GM19035 (cell line): ENCODE results near the gene PFAS.
"Not testable (repeated sequence)": the region's sequence is repeated elsewhere in the genome, so short reads cannot be mapped to it uniquely, and the experiment has no call there.

ENCODE experiments used
- ATAC-seq: cut with Tn5 transposase; IDR thresholded peaks from one replicate; pipeline ENCODE4 v1.9.1; 2021; ENCODE audit not compliant: unreplicated experiment

The PFAS gene

DNA sequence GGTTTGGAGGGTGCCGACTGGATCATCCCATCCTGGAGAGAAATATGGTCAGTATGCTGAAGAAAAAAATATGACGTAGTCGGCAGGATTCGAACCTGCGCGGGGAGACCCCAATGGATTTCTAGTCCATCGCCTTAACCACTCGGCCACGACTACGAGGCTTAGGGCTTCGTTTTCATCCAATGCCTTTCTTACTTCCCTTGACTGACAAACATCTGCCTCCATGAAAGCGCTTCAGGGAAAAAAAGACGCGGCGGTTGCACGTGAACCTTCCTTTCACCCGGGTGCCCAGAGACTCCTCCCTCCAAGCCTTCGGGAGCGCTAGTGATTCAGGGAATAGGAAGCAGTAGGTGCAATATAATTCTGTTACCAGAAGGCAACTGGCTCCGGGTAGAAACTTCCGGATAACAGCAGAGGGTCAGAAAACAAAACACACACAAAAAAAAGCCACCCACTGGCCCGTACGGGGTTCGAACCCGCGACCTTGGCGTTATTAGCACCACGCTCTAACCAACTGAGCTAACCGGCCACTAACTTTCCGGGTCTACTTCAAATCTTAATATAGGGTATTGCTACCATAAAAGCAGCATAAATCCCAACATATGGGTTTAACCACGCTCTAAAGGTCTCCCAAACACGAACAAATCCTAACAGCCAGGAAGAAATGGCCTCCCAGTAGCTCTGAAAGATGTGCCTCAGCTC is 22.4 kb upstream of the PFAS start:
- ATAC-seq, result no peak

DNA sequence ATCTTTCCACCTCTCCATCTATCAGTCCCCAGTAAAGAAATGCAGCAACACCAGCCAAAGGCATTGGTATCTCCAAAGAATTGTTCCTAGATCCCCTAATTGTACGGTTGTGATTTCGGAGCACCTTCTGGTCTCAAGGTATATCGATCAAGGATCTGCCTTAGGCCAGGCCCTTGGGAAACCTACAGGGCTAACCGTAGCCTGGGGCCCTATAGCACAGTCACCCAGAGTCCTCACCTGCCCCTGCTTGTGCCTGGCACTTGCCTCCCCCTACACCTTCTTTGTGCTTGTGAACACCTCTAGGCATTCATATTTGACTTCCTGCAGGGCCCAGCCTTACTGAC is 21.9 kb upstream of the PFAS start:
- no peak for ATAC-seq

DNA sequence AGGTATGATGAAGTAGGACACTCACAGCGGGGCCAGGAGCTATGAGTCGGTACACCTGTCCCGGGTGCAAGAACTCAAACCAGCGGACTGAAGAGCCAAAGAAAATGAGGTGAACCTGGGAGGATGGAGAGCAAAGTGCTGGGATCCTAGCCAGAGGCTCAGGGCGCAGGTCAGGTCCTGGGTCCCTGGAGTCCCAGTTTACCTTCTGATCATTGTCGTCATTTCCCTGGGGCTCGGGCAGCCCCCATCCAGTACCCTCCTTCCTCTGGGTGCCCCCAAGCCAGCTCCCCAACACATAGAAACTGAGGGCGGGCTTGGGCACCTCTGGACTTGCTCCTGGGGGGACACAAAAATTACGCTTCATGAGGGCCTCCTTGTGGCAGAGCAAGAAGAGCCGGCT is 17.4 kb upstream of the PFAS start:
- ATAC-seq, result no peak

DNA sequence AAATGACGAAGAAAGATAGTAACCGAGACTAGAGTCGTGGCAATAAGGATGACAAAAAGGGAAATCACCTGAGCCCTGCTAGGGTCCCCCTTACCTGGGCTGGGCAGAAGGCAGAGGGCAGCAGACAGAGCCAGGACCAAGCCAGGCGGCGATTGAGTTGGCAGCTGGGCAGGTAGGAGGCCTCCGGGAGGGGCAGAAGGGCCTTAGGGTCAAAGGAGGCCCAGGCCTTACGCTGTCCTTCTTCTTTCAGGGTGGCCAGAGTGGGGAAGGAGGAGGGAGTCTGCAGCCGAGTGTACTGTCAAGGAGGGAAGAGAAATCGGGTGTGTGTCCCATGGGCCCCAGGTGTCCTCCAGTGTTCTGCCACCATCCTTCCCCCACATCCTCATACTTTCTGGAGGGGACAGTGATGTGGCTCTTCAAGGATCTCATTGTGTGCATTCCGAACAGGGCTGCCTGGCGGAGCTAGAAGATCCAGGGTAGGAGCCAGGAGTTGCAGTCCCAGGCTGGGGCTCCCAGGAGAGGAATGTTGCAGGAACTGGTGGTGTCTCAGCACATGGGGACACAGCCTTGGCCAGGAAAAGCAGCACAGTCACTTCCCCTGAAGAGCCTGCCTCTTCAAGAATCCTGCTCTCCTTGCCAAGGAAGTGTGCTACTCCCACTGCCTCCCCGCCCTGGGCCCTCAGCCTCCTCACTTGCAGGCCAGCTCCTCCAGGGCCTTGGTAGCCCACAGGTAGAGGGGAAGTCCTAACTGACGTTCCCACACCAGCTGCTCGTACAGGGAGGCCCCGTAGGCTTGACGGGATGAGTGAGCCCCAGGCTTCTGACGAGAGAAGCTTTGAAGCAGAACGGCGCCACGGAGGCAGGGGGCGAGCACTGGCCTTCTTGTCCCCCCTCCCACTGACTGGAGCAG is 14.5 kb upstream of the PFAS start:
- no peak for ATAC-seq

DNA sequence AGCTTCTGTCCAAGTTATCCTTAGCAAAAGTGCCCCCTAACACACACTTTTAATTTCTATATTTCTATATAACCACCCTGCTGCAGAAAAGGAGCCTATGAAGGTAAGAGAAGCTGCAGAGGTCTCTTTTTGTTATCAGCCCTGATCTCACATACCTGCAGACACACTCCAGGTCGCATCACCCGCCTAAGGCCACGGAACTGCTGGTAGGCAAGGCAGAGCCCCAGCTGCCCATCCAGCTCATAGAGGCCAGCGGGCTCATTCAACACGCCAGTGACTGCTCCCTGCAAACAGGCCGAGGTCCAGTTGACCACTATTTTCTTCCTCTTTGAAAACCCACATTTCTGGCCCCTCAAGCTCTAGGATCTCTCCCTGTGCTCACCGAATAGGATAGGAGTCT is 13.4 kb upstream of the PFAS start:
- ATAC-seq, result no peak

DNA sequence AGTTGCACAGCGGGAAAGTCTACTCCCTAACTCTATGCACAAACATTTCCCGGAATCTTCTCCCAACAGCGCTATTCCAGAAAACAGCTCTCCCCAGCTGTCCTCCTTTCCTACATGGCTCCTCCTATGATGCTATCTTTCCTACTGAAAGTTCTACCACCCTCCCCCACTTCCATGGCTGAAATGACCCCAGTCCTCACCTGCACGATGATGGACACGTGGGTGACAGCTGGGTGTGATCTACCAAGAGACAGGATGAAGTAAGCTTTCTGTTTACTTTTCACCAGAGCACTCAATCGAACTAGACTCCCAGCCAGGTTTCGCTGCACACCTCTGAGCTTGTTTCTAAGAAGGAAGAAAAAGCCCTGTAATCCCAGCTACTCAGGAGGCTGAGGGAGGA is 11.9 kb upstream of the PFAS start:
- ATAC-seq, result no peak

DNA sequence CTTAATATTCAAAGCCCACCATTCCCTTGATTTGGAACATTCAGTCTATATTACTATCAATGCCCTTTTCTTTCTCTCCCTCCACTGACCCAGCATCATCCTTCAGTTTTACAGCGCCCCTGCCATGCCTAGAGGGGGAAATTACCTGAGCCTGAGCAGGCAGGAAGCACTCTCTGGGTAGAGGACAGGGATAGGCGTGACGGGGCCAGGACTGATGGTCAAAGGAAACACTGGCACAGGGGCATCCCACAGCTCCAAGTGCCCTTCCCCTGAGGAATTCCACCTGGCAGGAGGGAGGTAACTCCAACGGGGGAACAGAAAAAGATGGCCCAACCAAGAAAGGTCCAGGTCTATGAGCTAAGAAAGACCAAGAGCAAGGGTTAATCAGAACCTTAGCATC is 11.2 kb upstream of the PFAS start:
- no peak for ATAC-seq

DNA sequence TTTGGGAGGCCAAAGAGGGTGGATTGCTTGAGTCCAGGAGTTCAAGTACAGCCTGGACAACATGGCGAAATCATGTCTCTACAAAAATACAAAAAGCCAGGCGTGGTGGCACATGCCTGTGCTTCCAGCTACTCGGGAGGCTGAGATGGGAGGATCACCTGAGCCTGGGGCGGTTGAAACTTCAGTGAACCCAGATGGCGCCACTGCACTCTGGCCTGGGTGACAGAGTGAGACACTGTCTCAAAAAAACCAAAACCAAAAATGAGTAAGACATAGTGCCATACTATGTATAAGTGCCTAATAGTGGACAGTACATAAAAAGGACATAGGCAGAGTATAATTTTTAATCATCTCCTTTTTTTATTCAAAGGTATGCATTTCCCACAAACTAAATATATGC is 5.3 kb upstream of the PFAS start:
- ATAC-seq, result no peak

DNA sequence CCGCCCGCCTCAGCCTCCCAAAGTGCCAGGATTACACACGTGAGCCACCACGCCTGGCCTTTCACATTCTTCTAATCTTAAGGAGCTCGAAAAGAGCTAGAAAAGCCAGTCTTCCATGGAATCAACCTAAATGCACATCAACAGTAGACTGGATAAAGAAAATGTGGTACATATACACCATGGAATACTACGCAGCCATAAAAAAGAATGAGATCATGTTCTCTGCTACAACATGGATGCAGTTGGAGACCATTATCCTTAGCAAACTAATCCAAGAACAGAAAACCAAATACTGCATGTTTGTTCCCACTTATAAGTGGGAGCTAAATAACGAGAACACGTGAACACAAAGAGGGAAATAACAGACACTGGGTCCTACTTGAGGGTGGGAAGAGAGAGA is 4.3 kb upstream of the PFAS start:
- no peak for ATAC-seq

DNA sequence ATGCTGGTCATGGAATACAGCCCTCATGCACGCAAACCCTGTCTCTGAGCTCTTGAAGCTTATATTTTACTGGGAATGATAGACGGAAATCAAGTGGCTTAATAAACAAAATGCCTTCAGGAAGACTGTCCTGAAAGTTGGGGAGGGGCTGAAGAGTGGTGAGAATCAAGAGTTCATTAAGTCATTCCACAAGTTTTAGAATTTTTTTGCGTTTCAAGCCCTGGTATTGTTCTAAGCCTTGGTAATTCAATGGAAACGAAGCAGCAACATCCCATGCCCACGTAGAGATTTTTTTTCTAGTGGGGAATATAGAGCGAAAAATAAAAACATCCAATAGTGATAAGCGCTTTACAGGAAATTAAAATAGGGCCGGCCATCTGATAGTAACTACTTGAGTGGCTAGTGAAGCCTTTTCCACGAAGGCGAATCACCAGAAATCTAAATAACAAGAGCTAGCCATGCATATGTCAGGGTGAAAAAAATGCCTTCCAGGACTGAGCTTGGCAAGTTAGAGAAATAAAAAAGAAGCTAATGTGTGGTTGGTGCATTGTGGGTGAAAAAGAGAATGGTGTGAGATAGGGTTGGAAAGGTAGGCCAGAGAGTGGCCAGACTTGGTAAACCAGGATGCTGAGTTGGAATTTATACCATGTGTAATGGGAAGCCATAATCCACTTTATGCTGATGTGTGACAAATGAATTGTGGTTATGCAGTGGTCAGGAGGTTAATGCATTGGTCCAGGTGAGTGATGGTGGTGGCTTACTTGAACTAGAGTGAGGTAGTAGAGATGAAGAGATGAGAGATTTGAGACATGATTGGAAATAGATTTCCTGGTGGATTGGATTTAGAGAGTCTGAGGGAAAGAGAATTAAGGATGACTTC is 772 bp downstream of the PFAS start:
- ATAC-seq, result no peak

DNA sequence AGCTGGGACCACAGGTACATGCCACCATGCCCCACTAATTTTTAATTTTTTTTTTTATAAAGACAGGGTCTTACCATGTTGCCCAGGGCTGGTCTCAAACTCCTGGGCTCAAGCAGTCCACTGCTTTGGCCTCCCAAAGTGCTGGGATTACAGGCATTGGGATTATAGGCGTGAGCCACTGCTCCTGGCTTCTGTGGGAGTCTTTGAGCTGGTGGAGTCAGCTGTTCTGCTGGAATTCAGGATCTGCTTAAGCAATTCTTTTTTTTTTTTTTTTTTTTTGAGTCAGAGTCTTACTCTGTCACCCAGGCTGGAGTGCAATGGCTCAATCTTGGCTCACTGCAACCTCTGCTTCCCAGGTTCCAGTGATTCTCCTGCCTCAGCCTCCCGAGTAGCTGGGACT is 2.3 kb downstream of the PFAS start:
- not testable (repeated sequence) for ATAC-seq

DNA sequence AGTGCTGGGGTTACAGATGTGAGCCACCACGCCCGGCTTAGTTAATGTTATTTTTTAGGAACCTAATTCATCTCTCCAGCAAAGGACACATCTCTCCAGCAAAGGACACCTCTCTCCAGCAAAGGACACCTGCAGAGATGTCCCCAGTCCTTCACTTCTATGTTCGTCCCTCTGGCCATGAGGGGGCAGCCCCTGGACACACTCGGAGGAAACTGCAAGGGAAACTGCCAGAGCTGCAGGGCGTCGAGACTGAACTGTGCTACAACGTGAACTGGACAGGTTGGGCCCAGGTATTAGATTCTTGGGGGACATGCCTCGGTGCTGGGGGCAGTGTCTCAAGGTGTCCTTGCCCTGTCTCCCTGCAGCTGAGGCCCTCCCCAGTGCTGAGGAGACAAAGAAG is 4.7 kb downstream of the PFAS start:
- no peak for ATAC-seq

DNA sequence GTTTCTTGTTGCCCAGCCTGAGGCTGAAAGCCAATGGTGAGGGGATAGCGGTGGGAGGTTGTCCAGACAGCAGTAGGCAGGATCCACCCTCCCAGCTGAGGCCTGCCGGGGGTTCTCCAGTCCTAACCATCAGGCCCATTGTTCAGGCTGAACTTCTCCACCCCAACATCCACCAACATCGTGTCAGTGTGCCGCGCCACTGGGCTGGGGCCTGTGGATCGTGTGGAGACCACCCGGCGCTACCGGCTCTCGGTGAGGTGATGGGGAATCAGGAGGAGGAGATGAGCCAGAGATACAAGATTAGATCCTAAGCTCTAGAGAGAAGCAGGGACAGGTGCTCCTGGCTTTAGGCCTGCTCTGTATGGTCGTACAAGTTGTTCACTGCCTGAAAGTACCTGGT is 5.8 kb downstream of the PFAS start:
- ATAC-seq, result no peak

DNA sequence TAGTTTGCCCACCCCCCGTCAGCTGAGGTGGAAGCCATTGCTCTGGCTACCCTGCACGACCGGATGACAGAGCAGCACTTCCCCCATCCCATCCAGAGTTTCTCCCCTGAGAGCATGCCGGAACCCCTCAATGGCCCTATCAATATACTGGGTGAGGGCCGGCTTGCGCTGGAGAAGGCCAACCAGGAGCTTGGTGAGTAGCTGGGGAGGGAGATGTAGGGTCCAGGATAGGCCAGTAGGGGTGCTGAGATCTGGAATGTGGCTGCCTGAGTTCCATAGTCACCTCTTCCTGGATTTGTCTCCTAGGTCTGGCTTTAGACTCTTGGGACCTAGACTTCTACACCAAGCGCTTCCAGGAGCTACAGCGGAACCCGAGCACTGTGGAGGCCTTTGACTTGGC is 6.4 kb downstream of the PFAS start:
- ATAC-seq, result no peak

DNA sequence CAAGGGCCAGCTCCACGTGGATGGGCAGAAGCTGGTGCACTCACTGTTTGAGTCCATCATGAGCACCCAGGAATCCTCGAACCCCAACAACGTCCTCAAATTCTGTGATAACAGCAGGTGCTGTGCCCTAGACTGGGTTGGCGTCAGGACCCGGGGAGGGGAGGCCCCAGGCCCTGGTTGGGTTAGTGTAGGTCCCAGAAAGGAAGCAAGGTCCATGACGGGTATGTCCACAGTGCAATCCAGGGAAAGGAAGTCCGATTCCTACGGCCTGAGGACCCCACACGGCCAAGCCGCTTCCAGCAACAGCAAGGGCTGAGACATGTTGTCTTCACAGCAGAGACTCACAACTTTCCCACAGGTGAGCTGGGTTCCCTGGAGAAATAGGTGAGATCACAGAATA is 7.2 kb downstream of the PFAS start:
- ATAC-seq, result no peak

DNA sequence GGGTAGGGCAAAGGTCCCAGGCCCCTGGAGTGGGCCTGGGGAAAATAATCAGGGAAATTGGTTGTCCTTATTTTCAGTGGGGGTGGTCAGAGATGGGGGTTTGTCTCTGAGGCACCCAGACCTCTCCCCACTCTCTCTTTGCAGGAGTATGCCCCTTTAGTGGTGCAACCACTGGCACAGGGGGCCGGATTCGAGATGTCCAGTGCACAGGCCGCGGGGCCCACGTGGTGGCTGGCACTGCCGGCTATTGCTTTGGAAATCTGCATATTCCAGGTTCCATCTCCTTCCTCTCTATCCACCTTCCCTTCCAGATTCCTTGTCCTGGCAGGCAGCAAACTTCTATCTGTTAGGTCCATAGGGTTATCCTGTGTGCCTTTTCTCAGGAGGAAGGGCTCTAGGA is 7.6 kb downstream of the PFAS start:
- no peak for ATAC-seq

DNA sequence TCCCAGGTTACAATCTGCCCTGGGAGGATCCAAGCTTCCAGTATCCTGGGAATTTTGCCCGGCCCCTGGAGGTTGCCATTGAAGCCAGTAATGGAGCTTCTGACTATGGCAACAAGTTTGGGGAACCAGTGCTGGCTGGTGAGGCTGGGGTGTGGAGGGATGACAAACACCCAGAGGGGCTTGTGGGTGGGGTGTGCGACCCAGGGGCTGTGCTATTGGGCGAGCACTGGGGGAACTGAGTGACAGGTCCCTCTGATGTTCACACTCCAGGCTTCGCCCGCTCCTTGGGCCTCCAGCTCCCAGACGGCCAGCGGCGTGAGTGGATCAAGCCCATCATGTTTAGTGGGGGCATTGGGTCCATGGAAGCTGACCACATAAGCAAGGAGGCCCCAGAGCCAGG is 8.7 kb downstream of the PFAS start:
- no peak for ATAC-seq

DNA sequence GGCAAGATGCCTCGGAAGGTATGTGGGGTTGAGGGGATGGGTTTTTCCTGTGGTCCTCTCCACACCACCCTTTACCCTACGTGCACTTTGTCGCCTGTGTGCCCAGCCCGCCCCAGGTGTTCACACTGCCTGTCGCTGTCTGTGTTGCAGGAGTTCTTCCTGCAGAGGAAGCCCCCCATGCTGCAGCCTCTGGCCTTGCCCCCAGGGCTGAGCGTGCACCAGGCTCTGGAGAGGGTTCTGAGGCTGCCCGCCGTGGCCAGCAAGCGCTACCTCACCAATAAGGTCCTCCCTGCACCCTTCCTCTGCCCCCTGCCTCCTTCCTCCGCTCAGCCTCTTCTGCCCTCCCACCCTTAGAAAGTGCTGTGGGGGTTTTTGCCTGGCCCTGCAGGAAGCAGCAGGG is 15.2 kb downstream of the PFAS start:
- ATAC-seq, result no peak

DNA sequence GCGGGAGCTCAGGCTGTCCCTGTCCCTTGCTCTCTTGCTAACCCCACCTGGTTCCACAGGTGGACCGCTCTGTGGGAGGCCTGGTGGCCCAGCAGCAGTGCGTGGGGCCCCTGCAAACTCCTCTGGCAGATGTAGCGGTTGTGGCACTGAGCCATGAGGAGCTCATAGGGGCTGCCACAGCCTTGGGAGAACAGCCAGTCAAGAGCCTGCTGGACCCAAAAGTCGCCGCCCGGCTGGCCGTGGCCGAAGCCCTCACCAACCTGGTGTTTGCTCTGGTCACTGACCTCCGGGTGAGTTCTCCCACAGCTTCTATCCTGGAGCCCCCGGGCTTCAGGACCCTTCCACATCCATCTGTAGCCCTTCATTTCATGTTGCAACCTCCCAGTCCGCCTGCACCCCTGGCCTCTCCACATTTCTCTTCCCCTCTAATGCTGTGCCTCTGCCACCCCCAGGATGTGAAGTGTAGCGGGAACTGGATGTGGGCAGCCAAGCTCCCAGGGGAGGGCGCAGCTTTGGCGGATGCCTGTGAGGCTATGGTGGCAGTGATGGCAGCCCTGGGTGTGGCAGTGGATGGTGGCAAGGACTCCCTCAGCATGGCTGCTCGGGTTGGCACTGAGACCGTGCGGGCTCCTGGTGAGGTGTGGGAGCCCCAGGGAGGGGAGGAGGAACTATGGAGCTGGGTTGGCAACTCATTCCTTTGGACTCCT is 15.9 kb downstream of the PFAS start:
- ATAC-seq, result no peak

DNA sequence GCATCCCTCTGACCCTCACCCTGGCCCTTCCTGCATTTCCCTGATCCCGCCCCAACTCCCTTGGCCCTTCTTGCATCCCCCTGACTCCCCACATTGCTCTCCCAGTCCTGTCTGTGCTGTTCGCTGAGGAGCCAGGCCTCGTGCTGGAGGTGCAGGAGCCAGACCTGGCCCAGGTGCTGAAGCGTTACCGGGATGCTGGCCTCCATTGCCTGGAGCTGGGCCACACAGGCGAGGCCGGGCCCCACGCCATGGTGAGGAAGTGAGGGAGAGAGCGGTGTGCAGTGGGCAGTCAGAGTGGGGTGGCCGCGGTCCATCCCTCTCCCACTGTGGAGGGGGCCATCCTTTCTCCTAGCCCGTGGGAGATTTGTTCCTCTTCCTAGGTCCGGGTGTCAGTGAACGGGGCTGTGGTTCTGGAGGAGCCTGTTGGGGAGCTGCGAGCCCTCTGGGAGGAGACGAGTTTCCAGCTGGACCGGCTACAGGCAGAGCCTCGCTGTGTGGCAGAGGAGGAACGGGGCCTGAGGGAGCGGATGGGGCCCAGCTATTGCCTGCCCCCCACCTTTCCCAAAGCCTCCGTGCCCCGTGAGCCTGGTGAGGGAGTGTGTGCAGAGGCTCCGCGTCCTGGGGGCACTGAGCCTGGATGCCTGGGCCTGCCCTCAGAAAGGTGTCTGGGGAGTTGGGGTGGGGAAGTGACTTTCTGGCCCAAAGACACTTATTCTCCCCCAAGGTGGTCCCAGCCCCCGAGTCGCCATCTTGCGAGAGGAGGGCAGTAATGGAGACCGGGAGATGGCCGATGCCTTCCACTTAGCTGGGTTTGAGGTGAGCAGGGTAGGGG is 17.8 kb downstream of the PFAS start:
- ATAC-seq, result no peak
